IPS DF 6.9 (cell line): ENCODE results near the gene GET4.

Experiments
- DNase-seq: peaks from one replicate; pipeline ENCODE4 v3.0.0-alpha.2; 2013; ENCODE audit warnings: low read depth, low spot score
- H3K27ac ChIP-seq: one replicate; pipeline ENCODE4 v1.5.1; 2013; ENCODE audit warnings: low read length, control low read depth
- H3K27me3 ChIP-seq: 2 replicates; pipeline ENCODE4 v1.6.1; 2013; ENCODE audit warnings: mild to moderate bottlenecking, low read length; ENCODE audit not compliant: control insufficient read depth, insufficient read depth
- H3K36me3 ChIP-seq: 2 replicates; pipeline ENCODE4 v1.6.1; 2013; ENCODE audit warnings: low read length; ENCODE audit not compliant: control insufficient read depth, insufficient read depth
- H3K4me1 ChIP-seq: 2 replicates; pipeline ENCODE4 v1.6.1; 2013; ENCODE audit warnings: low read length; ENCODE audit not compliant: control insufficient read depth, insufficient read depth
- H3K4me3 ChIP-seq: 2 replicates; pipeline ENCODE4 v1.5.1; 2013; ENCODE audit warnings: mild to moderate bottlenecking, low read length
- H3K9me3 ChIP-seq: 2 replicates; pipeline ENCODE4 v1.6.1; 2013; ENCODE audit warnings: low read length, inconsistent platforms; ENCODE audit not compliant: control insufficient read depth, insufficient read depth
- WGBS: extraction: QIAGEN DNeasy Blood & Tissue Kit; methylation state at CpG from one replicate; pipeline ENCODE4 v1.1.7; 2013; ENCODE audit warnings: mixed read lengths, missing lambda C conversion rate; ENCODE audit not compliant: insufficient read length, insufficient coverage; 5-methylcytosine and 5-hydroxymethylcytosine counted together

The GET4 gene, protein sequence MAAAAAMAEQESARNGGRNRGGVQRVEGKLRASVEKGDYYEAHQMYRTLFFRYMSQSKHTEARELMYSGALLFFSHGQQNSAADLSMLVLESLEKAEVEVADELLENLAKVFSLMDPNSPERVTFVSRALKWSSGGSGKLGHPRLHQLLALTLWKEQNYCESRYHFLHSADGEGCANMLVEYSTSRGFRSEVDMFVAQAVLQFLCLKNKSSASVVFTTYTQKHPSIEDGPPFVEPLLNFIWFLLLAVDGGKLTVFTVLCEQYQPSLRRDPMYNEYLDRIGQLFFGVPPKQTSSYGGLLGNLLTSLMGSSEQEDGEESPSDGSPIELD

DNA sequence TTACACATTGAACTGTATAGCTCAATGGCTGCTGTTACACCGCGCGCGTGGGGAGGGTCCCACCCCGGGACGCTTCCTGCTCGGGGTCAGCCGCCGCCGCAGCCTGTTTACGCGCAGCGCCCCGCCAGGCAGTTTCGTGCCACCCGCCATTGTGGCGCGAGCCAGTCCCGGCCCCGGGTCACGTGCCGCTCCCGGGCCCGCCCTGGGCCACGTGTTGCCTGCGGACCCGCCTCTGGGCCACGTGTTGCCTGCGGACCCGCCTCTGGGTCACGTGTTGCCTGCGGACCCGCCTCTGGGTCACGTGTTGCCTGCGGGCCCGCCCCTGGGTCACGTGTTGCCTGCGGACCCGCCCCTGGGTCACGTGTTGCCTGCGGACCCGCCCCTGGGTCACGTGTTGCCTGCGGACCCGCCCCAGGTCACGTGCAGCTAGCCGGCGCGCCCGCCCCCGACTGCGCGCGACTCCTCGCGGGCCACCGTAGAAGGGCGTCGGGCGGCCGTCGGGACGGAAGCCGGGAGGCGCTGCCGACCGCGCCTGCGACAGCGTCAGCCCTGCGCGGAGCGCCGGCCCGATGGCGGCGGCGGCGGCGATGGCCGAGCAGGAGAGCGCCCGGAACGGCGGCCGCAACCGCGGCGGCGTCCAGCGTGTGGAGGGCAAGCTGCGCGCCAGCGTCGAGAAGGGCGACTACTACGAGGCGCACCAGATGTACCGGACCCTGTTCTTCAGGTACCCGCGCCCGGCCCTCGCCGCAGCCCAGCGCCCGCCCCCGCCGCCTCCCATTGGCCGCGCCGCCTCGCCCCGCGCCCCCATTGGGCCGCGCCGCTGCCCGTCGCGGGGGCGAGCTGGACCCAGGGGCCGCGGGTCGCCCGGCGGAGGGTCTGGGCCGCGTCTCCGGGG lies at the start of gene GET4:
Gene GET4 (plus strand): TSS at position 478 of the 895 bp plus-strand sequence. CDS start 92 bp downstream, at position 570.
- peaks cover 16% of the 10 kb centered on the region for H3K36me3 ChIP-seq
- H3K4me1 ChIP-seq: 0 out of 2 replicates have a peak, but pooled peaks cover 3% of the 10 kb centered on the region
- WGBS: no CpG with 5 or more reads among the region's 129 CpGs

DNA sequence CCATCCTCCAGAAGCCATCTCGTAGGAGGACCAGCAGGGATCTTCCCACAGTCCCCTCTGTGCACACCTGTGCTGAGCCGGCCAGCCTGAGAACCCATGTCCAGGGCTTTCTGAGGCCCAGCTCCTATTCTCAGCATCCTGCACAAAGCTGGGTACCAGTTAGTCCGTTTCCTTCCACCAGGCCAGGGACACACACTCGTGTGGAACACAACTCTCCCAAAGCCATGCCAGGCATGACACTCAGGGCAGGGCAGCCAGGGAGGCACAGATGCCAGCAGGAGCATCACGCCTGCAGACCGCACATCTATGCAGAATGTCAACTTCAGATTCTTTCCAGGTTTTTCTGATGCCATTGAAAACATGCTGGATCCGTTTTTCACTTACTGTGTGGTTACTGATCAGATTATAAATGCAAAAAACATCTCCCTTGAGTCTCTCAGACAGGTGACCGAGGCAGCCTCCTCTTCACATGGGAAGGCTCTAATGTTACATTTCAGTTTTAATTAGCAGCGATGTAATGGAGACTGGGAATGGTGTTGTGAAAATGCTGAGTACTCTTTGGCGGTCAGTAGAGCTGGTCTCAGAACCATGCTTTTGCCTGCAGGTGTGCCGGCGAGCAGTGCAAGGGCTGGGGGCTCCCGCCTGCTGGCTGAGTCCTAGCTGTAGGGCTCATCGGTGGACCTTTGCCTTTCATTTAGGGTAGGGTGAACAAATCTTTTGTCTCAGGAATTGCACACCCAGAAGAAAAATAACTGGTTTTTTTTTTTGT lies 47.4 kb upstream of the GET4 start:
- Histone ChIP-seq H3K4me1 (peaks cover 3% of the 10 kb centered on the region; the same call in 1 of the 2 replicates), H3K27me3 (no peaks in the 10 kb centered on the region), H3K36me3 (no peaks in the 10 kb centered on the region), H3K9me3 (no peaks in the 10 kb centered on the region), H3K4me3 (no peak overlapping the region), H3K27ac (no peak overlapping the region)
- DNase-seq: no peak
- WGBS: no CpG with 5 or more reads among the region's 14 CpGs

More for the DNA sequence above, at the start of gene GET4:
- peak; percentile 71 for DNase-seq
- no peaks in the 10 kb centered on the region for H3K9me3 ChIP-seq
- no peak within 1 kb of the TSS for H3K27ac ChIP-seq
- H3K27me3 ChIP-seq: no peaks in the 10 kb centered on the region
- H3K4me3 ChIP-seq: peak within 1 kb of the TSS; percentile 64

DNA sequence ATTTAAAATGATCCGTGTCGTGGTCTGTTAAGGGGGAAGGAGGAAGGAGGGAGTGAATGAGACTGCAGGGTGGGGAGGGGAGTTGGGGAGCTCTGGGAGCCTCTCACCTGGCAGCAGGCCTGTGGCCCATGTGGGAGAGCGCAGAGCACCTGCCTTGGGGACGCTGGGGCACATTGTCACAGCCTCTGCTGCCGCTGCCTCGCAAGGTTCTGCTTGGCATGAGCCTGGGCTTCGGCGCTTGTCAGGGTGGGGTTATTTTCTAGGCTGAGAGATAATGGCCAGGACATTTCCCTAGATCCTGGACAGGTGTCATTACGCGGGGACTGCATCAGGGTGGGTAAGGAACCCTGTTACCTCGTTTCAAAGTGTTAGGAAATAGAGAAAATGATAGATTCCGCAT lies 46.3 kb upstream of the GET4 start:
- Histone ChIP-seq H3K9me3 (no peaks in the 10 kb centered on the region), H3K27ac (no peak overlapping the region), H3K27me3 (no peaks in the 10 kb centered on the region), H3K4me3 (no peak overlapping the region), H3K36me3 (no peaks in the 10 kb centered on the region), H3K4me1 (peaks cover 3% of the 10 kb centered on the region; the same call in 1 of the 2 replicates)
- WGBS: no CpG with 5 or more reads among the region's 12 CpGs
- DNase-seq: no peak

DNA sequence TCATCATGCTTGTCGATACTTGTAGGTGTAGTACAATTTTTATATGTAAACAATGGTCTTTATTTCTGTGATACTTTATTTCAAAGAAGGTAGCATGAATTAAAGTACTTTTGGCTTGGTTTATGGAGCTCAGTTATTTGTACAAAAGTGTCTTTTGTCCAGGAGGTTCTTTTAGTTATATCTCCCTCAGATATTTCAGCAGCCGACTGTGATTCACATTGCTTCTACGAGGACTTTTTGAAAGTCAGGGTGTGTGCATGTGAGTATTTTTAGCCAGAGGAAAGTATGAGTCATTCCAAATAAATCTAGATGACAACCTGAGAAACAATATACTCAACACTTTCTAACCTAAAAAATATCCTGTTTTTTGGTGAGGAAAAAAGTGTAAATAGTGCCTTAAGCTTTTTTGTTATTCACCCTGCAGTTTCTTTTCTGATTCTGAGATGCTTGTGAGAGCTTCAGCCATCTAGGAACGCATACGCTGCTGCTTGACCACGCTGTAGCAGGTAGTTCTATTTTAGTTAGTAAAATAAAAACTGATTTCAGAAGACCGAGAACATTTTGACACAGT lies 44.7 kb upstream of the GET4 start:
- H3K36me3 ChIP-seq: no peaks in the 10 kb centered on the region
- H3K4me3 ChIP-seq: no peak overlapping the region
- no CpG with 5 or more reads among the region's 7 CpGs for WGBS
- no peak for DNase-seq
- H3K9me3 ChIP-seq: no peaks in the 10 kb centered on the region
- H3K27ac ChIP-seq: no peak overlapping the region
- no peaks in the 10 kb centered on the region; the same call in 1 of the 2 replicates for H3K4me1 ChIP-seq
- no peaks in the 10 kb centered on the region for H3K27me3 ChIP-seq

DNA sequence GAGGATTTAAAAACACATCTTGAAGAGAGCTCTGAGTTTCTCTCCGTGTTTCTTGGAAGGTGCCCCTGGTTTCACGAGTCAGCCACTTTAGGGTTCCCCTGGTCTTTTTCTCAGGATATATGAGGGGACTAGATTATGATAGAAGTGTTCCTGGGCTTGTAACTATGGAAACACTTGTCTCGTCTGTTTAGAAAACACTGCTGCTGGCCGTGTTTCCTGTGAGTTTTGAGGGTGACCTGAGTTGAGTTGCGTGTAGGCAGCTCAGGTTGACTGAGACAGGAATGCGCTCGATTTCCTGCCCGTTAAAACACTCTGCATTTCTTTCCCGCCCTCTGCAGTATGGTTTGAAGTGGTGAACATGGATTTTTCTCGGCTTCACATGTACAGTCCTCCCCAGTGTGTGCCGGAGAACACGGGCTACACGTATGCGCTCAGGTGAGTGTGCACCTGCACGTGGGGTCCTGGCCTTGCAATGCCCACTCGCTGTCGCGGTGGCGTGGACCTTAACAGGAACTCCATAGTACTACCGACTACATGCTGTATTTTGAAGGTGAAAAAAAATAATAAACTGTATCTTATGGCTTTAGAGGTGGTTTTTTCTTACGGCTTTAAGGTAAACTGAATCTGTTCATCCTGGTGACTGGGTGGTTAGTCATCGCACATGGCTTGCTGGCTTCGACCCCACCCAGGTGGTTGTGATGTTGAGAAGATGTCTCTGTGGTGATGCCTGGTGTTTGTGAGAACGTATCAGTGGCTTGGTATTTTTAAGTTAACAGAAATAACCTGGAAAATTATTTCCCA lies 44.0 kb upstream of the GET4 start, which contains the start of gene SUN1:
Gene SUN1 (plus strand): TSS at position 310 of the 801 bp plus-strand sequence. CDS start 49 bp downstream, at position 359.
- peaks cover 3% of the 10 kb centered on the region; the same call in 1 of the 2 replicates for H3K36me3 ChIP-seq
- H3K4me1 ChIP-seq: no peaks in the 10 kb centered on the region; the same call in 1 of the 2 replicates
- no peaks in the 10 kb centered on the region for H3K9me3 ChIP-seq
- no peak within 1 kb of the TSS for H3K4me3 ChIP-seq
- H3K27me3 ChIP-seq: no peaks in the 10 kb centered on the region
- WGBS: no CpG with 5 or more reads among the region's 24 CpGs
- DNase-seq: no peak
- no peak within 1 kb of the TSS for H3K27ac ChIP-seq

DNA sequence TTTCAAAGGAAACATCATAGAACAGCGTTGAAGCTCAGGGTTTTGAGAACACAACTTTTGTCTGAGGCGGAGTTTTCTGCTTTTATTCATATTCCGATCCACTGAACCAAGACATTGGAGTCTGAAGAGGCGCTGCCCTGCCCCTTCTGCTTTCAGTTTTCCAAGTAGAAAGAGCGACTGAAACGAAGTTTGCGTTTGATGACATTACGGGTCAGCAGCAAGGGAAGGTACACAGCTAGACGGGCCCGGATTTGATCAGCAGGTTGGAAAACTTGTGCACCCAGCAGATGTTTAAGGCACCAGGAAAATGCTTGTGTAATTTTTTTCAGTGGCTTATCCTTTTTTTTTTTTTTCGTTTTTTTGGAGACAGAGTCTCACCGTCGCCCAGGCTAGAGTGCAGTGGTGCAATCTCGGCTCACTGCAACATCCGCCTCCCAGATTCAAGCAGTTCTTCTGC lies 43.4 kb upstream of the GET4 start:
- Histone ChIP-seq H3K4me3 (no peak overlapping the region), H3K9me3 (no peaks in the 10 kb centered on the region), H3K4me1 (no peaks in the 10 kb centered on the region; the same call in 1 of the 2 replicates), H3K27me3 (no peaks in the 10 kb centered on the region), H3K27ac (no peak overlapping the region), H3K36me3 (peaks cover 3% of the 10 kb centered on the region; the same call in 1 of the 2 replicates)
- no peak for DNase-seq
- WGBS: no CpG with 5 or more reads among the region's 15 CpGs

DNA sequence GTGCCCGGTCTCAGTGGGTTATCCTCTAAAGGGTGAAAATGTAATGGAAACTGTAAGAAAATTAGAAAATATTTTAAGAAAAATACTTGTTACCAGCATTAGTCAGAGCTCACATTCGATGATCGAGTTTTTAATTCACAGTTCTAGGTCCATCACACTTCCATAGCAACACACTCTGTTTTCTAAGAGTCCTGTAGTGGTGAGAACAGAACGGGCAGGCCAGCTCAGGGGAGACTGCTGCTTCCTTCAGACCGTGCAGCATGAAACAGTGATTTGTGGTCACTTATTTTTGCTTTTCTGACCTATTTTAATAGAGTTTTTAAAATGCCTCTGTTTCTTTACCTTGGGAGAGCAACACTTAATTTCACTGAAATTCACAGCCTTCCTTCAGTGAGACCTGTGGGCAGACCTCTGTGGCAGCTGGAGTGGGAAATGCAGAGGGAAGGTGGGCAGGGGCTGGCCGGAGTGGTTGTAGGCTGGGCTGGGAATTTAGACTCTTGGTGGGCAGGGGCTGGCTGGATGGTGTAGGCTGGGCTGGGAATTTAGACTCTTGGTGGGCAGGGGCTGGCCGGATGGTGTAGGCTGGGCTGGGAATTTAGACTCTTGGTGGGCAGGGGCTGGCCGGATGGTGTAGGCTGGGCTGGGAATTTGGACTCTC lies 42.6 kb upstream of the GET4 start:
- no peaks in the 10 kb centered on the region for H3K27me3 ChIP-seq
- WGBS: no CpG with 5 or more reads among the region's 8 CpGs
- H3K9me3 ChIP-seq: no peaks in the 10 kb centered on the region
- H3K4me3 ChIP-seq: no peak overlapping the region
- H3K4me1 ChIP-seq: no peaks in the 10 kb centered on the region; the same call in 1 of the 2 replicates
- DNase-seq: no peak
- peaks cover 3% of the 10 kb centered on the region; the same call in 1 of the 2 replicates for H3K36me3 ChIP-seq
- no peak overlapping the region for H3K27ac ChIP-seq

DNA sequence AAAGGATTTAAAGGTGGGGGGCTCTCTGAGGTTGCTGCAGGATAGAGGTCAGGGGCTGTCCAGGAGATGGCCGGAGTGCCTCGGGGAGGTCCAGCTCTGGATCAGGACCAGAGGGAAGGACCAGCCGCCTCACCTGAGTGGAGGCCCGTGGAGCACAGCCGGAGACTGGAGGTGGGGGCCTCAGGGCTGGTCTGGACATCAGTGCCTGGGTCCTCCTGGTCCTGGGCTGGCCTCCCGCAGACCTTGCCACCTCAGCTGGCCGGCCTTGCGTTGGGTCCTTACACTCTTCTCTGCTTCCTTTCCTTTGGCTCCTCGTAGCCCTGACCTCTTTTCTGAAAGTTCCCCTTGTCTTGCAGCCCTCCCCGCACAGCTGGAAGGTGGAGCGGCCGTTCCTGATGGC lies 42.1 kb upstream of the GET4 start:
- Histone ChIP-seq H3K36me3 (peaks cover 8% of the 10 kb centered on the region), H3K27me3 (no peaks in the 10 kb centered on the region), H3K27ac (no peak overlapping the region), H3K4me1 (no peaks in the 10 kb centered on the region; the same call in 1 of the 2 replicates), H3K9me3 (no peaks in the 10 kb centered on the region), H3K4me3 (no peak overlapping the region)
- no CpG with 5 or more reads among the region's 12 CpGs for WGBS
- DNase-seq: no peak

DNA sequence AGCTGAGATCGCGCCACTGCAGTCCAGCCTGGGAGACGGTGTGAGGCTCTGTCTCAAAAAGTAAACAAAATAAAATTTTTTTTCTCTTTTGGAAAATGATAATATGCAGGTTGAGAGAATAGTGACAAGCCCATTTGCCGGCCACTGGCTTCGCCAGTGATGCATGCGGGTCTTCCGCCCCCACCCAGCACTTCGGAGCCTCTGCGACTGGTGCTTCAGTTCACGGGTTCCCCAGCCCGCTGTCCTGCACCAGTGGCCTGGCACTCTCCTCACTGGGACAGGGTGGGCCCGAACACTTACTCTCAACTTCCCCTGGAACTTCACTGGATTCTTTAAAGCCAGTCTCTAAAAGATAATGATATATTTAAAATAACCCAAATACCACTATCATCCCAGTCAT lies 41.3 kb upstream of the GET4 start:
- Histone ChIP-seq H3K4me1 (no peaks in the 10 kb centered on the region; the same call in 1 of the 2 replicates), H3K36me3 (peaks cover 10% of the 10 kb centered on the region), H3K9me3 (no peaks in the 10 kb centered on the region), H3K27me3 (no peaks in the 10 kb centered on the region), H3K4me3 (no peak overlapping the region), H3K27ac (no peak overlapping the region)
- DNase-seq: no peak
- WGBS: no CpG with 5 or more reads among the region's 12 CpGs
